Fibroblast of villous mesenchyme (primary cell): Measurements from ENCODE around the gene LRRC47. TPM values are rescaled to one million over a fixed set of nuclear protein-coding genes. Genes with fewer than 3 reads are reported as not detected.

Source experiments
- DNase-seq: peaks from one replicate; pipeline ENCODE4 v3.0.0-alpha.2; 2010; ENCODE audit warnings: low read depth
- H3K4me3 ChIP-seq: 2 replicates; pipeline ENCODE4 v1.5.1; 2011; ENCODE audit warnings: low read depth, mild to moderate bottlenecking, low read length
- total RNA-seq: library from RNA; depleted of rRNA; stranded (reverse); fragments of >200 nt; gene quantifications from 2 replicates; pipeline ENCODE4 v1.2.3, GENCODE V29; 2012
- TF ChIP-seq, protein P1 (sequence below): IDR thresholded peaks from 2 replicates; pipeline ENCODE4 v1.5.1; 2012; ENCODE audit warnings: low read depth, mild to moderate bottlenecking, low read length; ENCODE audit not compliant: insufficient read depth

Gene LRRC47
- total RNA-seq, 1 donor = 31.1 TPM

DNA sequence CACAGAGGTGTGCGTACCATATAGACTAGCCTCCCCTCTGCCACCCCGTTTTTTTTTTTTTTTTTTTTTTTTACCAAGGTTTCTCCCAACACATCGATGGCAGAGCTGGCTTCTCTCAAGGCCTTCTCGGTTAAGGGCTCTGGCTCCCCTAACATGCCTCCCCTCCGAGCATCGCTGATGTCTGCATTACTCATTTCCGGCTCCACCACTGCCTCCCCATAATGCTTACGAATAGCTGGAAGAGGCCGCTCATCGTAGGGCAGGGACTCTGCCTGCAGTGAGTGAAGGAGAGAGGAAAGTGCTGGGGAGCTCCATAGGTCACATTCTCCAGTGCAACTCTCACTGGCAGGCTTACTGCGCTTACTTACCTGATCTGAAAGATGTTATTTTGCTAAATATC is 40.1 kb upstream of the LRRC47 start:
- no peak for DNase-seq
- TF ChIP-seq, protein P1, sequence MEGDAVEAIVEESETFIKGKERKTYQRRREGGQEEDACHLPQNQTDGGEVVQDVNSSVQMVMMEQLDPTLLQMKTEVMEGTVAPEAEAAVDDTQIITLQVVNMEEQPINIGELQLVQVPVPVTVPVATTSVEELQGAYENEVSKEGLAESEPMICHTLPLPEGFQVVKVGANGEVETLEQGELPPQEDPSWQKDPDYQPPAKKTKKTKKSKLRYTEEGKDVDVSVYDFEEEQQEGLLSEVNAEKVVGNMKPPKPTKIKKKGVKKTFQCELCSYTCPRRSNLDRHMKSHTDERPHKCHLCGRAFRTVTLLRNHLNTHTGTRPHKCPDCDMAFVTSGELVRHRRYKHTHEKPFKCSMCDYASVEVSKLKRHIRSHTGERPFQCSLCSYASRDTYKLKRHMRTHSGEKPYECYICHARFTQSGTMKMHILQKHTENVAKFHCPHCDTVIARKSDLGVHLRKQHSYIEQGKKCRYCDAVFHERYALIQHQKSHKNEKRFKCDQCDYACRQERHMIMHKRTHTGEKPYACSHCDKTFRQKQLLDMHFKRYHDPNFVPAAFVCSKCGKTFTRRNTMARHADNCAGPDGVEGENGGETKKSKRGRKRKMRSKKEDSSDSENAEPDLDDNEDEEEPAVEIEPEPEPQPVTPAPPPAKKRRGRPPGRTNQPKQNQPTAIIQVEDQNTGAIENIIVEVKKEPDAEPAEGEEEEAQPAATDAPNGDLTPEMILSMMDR = no peak
- no peak overlapping the region for H3K4me3 ChIP-seq

DNA sequence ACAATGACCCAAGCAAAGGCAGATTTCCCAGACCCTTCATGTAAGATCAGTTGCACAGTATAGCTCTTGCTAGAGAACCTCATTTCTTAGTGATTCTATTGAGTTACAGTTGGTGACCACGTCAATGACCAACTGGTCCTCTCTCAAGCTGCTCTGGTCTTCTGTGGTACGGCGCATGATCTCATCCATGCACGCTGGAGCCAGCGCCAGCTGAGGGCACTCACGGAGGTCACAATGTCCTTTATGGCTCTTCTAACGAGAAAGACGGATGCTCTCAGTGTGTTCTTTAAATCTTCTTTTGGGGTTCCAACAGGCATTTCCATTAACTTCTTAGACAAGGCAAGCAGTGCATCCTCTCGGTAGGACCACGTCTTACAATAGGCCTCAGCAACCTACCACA is 38.4 kb upstream of the LRRC47 start:
- no peak for DNase-seq
- TF ChIP-seq, protein P1 = no peak
- no peak overlapping the region for H3K4me3 ChIP-seq

DNA sequence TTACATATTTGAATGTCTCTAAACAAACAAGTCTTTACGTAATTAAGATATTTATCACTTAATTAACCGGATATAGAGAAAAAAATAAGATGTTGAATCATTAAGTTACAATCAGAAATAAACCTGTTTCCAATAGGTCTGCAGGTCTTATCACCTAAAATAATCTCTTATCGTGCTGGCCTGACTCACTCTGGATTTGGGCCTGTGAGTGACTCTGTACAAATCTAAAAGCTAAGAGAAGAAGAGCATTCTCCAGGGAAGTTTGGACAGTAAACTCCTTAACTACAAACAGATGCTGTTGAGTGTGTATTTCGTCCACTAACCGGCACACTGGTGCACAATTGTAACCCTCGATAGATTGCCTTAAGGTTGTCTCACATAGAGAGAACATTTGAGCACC is 35.4 kb upstream of the LRRC47 start:
- peak; percentile 57 for DNase-seq
- no peak overlapping the region for H3K4me3 ChIP-seq
- TF ChIP-seq, protein P1 = no peak

DNA sequence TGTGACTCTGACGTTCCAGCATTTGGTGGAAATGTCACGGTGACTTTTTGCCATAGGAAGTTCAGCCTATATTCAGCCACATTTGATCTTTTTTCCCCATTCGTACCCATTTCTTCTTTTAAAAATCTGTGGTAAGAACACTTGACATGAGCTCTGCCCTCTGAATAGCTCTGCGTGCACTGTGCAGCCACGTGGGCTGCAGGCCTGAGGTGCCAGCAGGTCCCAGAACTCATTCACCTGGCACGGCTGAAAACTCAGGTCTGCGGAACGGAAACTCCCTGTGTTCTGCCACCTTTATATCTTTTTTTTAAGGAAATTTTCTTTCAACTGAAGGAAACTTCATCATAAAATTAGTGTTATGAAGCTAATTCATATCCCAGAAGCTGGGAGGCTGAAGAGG is 32.1 kb upstream of the LRRC47 start:
- TF ChIP-seq, protein P1 = no peak
- DNase-seq = no peak
- no peak overlapping the region for H3K4me3 ChIP-seq

DNA sequence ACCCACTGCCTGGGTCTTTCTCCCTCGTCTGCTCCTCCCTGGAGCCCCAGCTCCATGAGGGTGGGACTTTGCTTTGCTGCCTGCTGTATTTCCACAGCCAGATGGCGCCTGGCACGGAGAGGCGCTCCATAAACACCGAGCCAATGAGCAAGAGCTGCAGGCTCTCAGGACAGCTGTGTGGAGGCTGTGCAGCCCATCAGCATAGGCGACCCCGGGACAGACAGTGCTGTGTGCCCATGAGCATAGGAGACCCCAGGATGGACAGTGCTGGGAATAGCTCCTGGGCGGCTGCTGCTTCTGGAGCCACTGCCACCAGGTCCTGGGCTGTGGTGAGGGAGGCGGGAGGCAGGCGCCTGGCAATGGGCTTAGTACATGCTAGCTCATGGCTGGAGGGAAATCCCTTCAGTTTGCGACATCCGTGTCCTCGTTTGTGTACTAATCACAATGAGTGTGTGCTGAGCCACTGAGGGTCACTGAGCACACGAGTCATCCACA is 31.6 kb upstream of the LRRC47 start:
- DNase-seq = no peak
- no peak overlapping the region for H3K4me3 ChIP-seq
- TF ChIP-seq, protein P1 = no peak

DNA sequence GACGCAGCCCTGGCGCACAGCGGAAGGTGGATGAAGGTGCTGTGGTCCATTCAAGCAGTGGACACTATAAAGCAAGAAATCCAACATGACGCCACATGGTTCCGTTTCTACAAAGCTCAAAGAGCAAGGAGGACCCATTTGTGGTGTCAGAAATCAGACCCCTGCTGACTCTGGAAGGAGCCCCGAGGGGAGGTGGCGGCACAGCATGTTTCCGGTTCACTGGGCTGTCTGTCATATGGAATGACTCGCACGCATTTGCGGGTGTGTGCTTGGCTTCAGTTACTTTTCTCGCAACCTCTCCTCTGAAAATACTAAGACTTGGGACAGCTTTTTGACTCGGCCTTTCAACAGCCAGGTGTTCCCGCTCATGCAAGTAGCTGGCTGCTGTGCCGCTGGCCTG is 29.1 kb upstream of the LRRC47 start:
- DNase-seq = no peak
- TF ChIP-seq, protein P1 = no peak
- no peak overlapping the region for H3K4me3 ChIP-seq

DNA sequence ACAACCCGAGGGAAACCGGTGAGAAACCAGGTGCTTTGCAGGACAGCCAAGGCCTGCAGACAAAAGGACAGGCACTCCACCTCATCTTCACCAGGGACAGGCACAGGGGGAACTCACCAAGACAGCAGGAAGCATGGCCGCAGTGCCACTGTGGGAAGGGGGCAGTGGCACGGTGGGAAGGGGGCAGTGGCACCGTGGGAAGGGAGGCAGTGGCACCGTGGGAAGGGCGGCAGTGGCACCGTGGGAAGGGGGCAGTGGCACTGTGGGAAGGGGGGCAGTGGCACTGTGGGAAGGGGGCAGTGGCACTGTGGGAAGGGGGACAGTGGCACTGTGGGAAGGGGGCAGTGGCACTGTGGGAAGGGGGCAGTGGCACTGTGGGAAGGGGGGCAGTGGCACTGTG is 28.4 kb upstream of the LRRC47 start:
- TF ChIP-seq, protein P1 = no peak
- H3K4me3 ChIP-seq = no peak overlapping the region
- no peak for DNase-seq
